Adrenal gland (tissue), 5 donors: ENCODE data around the gene ANKRD66.

Experiments
- POLR2A ChIP-seq, 2 donors: fragments of 450-650 bp; IDR thresholded peaks; one replicate each; pipeline ENCODE4 v1.6.1; 2017; ENCODE audit warnings: antibody characterized with exemption in 2 of 2, mild to moderate bottlenecking in 2 of 2, moderate library complexity in 1 of 2
- TF ChIP-seq, protein P1 (sequence below), 6 experiments: fragments of 450-650 bp in 4 of 6; fragments of 200-600 bp in 2 of 6; sonication (generic) in 1 of 6; IDR thresholded peaks; 1 replicate in 5 of 6; 2 replicates in 1 of 6; pipeline versions ENCODE4 v1.5.1 to v1.8.0; 2016 to 2021; ENCODE audit warnings: antibody characterized with exemption in 6 of 6, mild to moderate bottlenecking in 2 of 6, moderate library complexity in 1 of 6
- donor health status: DM: no; HTN: no; CAD: no.

- TF ChIP-seq, protein P1, sequence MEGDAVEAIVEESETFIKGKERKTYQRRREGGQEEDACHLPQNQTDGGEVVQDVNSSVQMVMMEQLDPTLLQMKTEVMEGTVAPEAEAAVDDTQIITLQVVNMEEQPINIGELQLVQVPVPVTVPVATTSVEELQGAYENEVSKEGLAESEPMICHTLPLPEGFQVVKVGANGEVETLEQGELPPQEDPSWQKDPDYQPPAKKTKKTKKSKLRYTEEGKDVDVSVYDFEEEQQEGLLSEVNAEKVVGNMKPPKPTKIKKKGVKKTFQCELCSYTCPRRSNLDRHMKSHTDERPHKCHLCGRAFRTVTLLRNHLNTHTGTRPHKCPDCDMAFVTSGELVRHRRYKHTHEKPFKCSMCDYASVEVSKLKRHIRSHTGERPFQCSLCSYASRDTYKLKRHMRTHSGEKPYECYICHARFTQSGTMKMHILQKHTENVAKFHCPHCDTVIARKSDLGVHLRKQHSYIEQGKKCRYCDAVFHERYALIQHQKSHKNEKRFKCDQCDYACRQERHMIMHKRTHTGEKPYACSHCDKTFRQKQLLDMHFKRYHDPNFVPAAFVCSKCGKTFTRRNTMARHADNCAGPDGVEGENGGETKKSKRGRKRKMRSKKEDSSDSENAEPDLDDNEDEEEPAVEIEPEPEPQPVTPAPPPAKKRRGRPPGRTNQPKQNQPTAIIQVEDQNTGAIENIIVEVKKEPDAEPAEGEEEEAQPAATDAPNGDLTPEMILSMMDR (IDR thresholded peaks at IDR 0.05): no peak
- TF ChIP-seq POLR2A (IDR thresholded peaks at IDR 0.05): no peak
Observed at GRCh38 chr6:46715141-46715540, 31.6 kb upstream of the ANKRD66 start.
